ENCODE results near the gene BAZ1A. TPM values are rescaled to one million over a fixed set of nuclear protein-coding genes. Genes with fewer than 3 reads are reported as not detected.
A peak's percentile ranks its signal among the peaks of the same experiment; 100 is the strongest.

The BAZ1A gene
- polyA plus RNA-seq, 2 of the 4 experiments (the other 2 are of a cell fraction) = 32.9 to 38.2 TPM

- no peak for TF ChIP-seq ESRRA (IDR thresholded peaks at IDR 0.05; ENCODE audit: borderline replicate concordance, low read length)
- TF ChIP-seq HEYL (CRISPR knock-in tag; IDR thresholded peaks at IDR 0.05) = no peak
- no peak for TF ChIP-seq CTCF (IDR thresholded peaks at IDR 0.05)
- TF ChIP-seq PBX3 (IDR thresholded peaks at IDR 0.05) = no peak
- no peak for TF ChIP-seq HOXB5 (CRISPR knock-in tag; IDR thresholded peaks at IDR 0.05)
- TF ChIP-seq EP300 (IDR thresholded peaks at IDR 0.05) = no peak
- no peak for TF ChIP-seq ATOH8 (CRISPR knock-in tag; IDR thresholded peaks at IDR 0.05; ENCODE audit: low read depth)
- TF ChIP-seq HES2 (IDR thresholded peaks at IDR 0.05) = no peak
- no peak for TF ChIP-seq CEBPB (IDR thresholded peaks at IDR 0.05)
- no peak for TF ChIP-seq EHMT2 (IDR thresholded peaks at IDR 0.05; ENCODE audit: low read depth)
- TF ChIP-seq NFE2L2 (conservative IDR thresholded peaks at IDR 0.05; ENCODE audit: low read length) = no peak
- TF ChIP-seq MAZ (IDR thresholded peaks at IDR 0.05; ENCODE audit: borderline replicate concordance, low read depth, low read length) = 0 out of 2 replicates have a peak, but pooled peaks have one; percentile 6
- no peak for TF ChIP-seq CBX2 (IDR thresholded peaks at IDR 0.05; ENCODE audit: borderline replicate concordance, low read depth)
- no peak for TF ChIP-seq HOXA7 (CRISPR knock-in tag; IDR thresholded peaks at IDR 0.05)
- TF ChIP-seq MAX (IDR thresholded peaks at IDR 0.05) = peak; percentile 77
- no peak for TF ChIP-seq GATA3 (IDR thresholded peaks at IDR 0.05; ENCODE audit: borderline replicate concordance)
- TF ChIP-seq RARB (CRISPR knock-in tag; IDR thresholded peaks at IDR 0.05) = no peak
- no peak for TF ChIP-seq CHD4 (IDR thresholded peaks at IDR 0.05; ENCODE audit: borderline replicate concordance)
- no peak for TF ChIP-seq SREBF2 (IDR thresholded peaks at IDR 0.05)
- no peak for TF ChIP-seq ELK1 (IDR thresholded peaks at IDR 0.05; ENCODE audit: low read depth, low read length)
- TF ChIP-seq RAD21 (conservative IDR thresholded peaks at IDR 0.05 in 1 of 2, IDR thresholded peaks at IDR 0.05 in 1 of 2) = no peak
- TF ChIP-seq CHD2 (IDR thresholded peaks at IDR 0.05; ENCODE audit: low read length, partially characterized antibody) = no peak
Measured at GRCh38 chr14:34873589-34874385, 1.4 kb downstream of the BAZ1A start (continued).
